OCI-LY1 (cell line): ENCODE data around the gene CFAP73.

Source experiments
- H2AFZ ChIP-seq: fragments of 200-600 bp; sonication (generic), shearing (Covaris generic); 2 replicates; pipeline ENCODE4 v1.6.0; 2014; ENCODE audit warnings: antibody characterized with exemption, mild to moderate bottlenecking, low read length
- H3F3A ChIP-seq: fragments of 200-600 bp; sonication (generic), shearing (Covaris generic); 2 replicates; pipeline ENCODE4 v1.6.0; 2014; ENCODE audit warnings: mild to moderate bottlenecking, antibody characterized with exemption, low read length, moderate library complexity; ENCODE audit not compliant: insufficient read depth
- H3K27ac ChIP-seq: fragments of 200-600 bp; sonication (generic); 2 replicates; pipeline ENCODE4 v1.5.1; 2014; ENCODE audit warnings: low read length, mixed run types, mild to moderate bottlenecking, low read depth; ENCODE audit not compliant: poor library complexity, severe bottlenecking
- H3K27me3 ChIP-seq: fragments of 200-600 bp; sonication (generic); 2 replicates; pipeline ENCODE4 v1.6.0; 2014; ENCODE audit warnings: antibody characterized with exemption, mild to moderate bottlenecking, low read length, moderate library complexity; ENCODE audit not compliant: insufficient read depth
- H3K36me3 ChIP-seq: fragments of 200-600 bp; sonication (generic); 2 replicates; pipeline ENCODE4 v1.6.1; 2014; ENCODE audit warnings: mild to moderate bottlenecking, antibody characterized with exemption, low read length, moderate library complexity, mixed read lengths; ENCODE audit not compliant: insufficient read depth
- H3K4me1 ChIP-seq: fragments of 200-600 bp; sonication (generic); 2 replicates; pipeline ENCODE4 v1.5.1; 2014; ENCODE audit warnings: mild to moderate bottlenecking, low read length, moderate library complexity; ENCODE audit not compliant: insufficient read depth, severe bottlenecking
- H3K4me2 ChIP-seq: fragments of 200-600 bp; sonication (generic), shearing (Covaris generic); 2 replicates; pipeline ENCODE4 v1.6.1; 2014; ENCODE audit warnings: low read length
- H3K4me3 ChIP-seq: fragments of 200-600 bp; sonication (generic); 2 replicates; pipeline ENCODE4 v1.5.1; 2014; ENCODE audit warnings: low read length, low read depth, mild to moderate bottlenecking, mixed read lengths; ENCODE audit not compliant: poor library complexity, severe bottlenecking
- H3K79me2 ChIP-seq: fragments of 200-600 bp; shearing (Covaris generic); 2 replicates; pipeline ENCODE4 v1.6.1; 2016; ENCODE audit warnings: mixed run types, low read length, mixed read lengths; ENCODE audit not compliant: insufficient read depth
- H3K9ac ChIP-seq: fragments of 200-600 bp; sonication (generic), shearing (Covaris generic); 2 replicates; pipeline ENCODE4 v1.6.1; 2014; ENCODE audit warnings: mild to moderate bottlenecking, low read length, mixed read lengths
- H3K9me2 ChIP-seq: fragments of 200-600 bp; sonication (generic), shearing (Covaris generic); 2 replicates; pipeline ENCODE4 v1.6.1; 2014; ENCODE audit warnings: low read depth, mild to moderate bottlenecking, low read length, mixed read lengths
- H3K9me3 ChIP-seq: fragments of 200-600 bp; shearing (Covaris generic); 2 replicates; pipeline ENCODE4 v1.6.1; 2014; ENCODE audit warnings: low read length, mixed read lengths
- H4K20me1 ChIP-seq: fragments of 200-600 bp; sonication (generic), shearing (Covaris generic); 2 replicates; pipeline ENCODE4 v1.6.0; 2016; ENCODE audit warnings: mild to moderate bottlenecking, low read length; ENCODE audit not compliant: insufficient read depth
- EZH2 ChIP-seq: fragments of 200-600 bp; sonication (generic), shearing (Covaris generic); IDR thresholded peaks from 2 replicates; pipeline ENCODE4 v1.8.0; 2017; ENCODE audit warnings: borderline replicate concordance, mixed run types, mild to moderate bottlenecking, antibody characterized with exemption, low read length, moderate library complexity, mixed read lengths
- TF ChIP-seq, protein P1 (sequence below): fragments of 200-600 bp; sonication (generic), shearing (Covaris generic); IDR thresholded peaks from 2 replicates; pipeline ENCODE4 v1.5.1; 2017; ENCODE audit warnings: mild to moderate bottlenecking, antibody characterized with exemption, low read length, moderate library complexity, mixed read lengths

Gene CFAP73

GRCh38 chr12:113169697-113170096 is 20.2 kb downstream of the CFAP73 start:
- H2AFZ ChIP-seq = no peak overlapping the region
- H3K9me2 ChIP-seq = no peaks in the 10 kb centered on the region
- H3K9ac ChIP-seq = peak overlapping the region; percentile 80; the same call in 1 of the 2 replicates
- H3F3A ChIP-seq = no peaks in the 10 kb centered on the region
- H3K27ac ChIP-seq = peak overlapping the region; percentile 98
- no peaks in the 10 kb centered on the region for H4K20me1 ChIP-seq
- H3K36me3 ChIP-seq = peaks cover 93% of the 10 kb centered on the region
- H3K4me3 ChIP-seq = no peak overlapping the region
- no peaks in the 10 kb centered on the region for H3K27me3 ChIP-seq
- no peak overlapping the region for H3K4me2 ChIP-seq
- H3K9me3 ChIP-seq = no peaks in the 10 kb centered on the region
- TF ChIP-seq, protein P1, sequence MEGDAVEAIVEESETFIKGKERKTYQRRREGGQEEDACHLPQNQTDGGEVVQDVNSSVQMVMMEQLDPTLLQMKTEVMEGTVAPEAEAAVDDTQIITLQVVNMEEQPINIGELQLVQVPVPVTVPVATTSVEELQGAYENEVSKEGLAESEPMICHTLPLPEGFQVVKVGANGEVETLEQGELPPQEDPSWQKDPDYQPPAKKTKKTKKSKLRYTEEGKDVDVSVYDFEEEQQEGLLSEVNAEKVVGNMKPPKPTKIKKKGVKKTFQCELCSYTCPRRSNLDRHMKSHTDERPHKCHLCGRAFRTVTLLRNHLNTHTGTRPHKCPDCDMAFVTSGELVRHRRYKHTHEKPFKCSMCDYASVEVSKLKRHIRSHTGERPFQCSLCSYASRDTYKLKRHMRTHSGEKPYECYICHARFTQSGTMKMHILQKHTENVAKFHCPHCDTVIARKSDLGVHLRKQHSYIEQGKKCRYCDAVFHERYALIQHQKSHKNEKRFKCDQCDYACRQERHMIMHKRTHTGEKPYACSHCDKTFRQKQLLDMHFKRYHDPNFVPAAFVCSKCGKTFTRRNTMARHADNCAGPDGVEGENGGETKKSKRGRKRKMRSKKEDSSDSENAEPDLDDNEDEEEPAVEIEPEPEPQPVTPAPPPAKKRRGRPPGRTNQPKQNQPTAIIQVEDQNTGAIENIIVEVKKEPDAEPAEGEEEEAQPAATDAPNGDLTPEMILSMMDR = no peak
- no peak for TF ChIP-seq EZH2
- H3K79me2 ChIP-seq = no peaks in the 10 kb centered on the region
- H3K4me1 ChIP-seq = peaks cover 83% of the 10 kb centered on the region

- no peaks in the 10 kb centered on the region for H3F3A ChIP-seq
- no peaks in the 10 kb centered on the region for H4K20me1 ChIP-seq
- H3K4me1 ChIP-seq = peaks cover 88% of the 10 kb centered on the region
- H3K9ac ChIP-seq = peak overlapping the region; percentile 80
- peaks cover 91% of the 10 kb centered on the region for H3K36me3 ChIP-seq
- H3K4me2 ChIP-seq = peak overlapping the region; percentile 45; the same call in 1 of the 2 replicates
- no peaks in the 10 kb centered on the region for H3K27me3 ChIP-seq
- H3K79me2 ChIP-seq = no peaks in the 10 kb centered on the region
- H2AFZ ChIP-seq = no peak overlapping the region
- no peak overlapping the region for H3K4me3 ChIP-seq
- H3K9me3 ChIP-seq = no peaks in the 10 kb centered on the region
- no peak for TF ChIP-seq EZH2
- TF ChIP-seq, protein P1 = no peak
- no peaks in the 10 kb centered on the region for H3K9me2 ChIP-seq
- H3K27ac ChIP-seq = peak overlapping the region; percentile 98
Measured at GRCh38 chr12:113170457-113170856, 20.9 kb downstream of the CFAP73 start.

GRCh38 chr12:113170926-113171325 is 21.4 kb downstream of the CFAP73 start:
- Histone ChIP-seq H3K9me3 (no peaks in the 10 kb centered on the region), H4K20me1 (no peaks in the 10 kb centered on the region), H3K4me1 (peaks cover 86% of the 10 kb centered on the region), H3K79me2 (no peaks in the 10 kb centered on the region), H3F3A (no peaks in the 10 kb centered on the region), H3K9ac (peak overlapping the region; percentile 80), H3K27ac (peak overlapping the region; percentile 98), H3K27me3 (no peaks in the 10 kb centered on the region), H3K4me2 (peak overlapping the region; percentile 45), H2AFZ (no peak overlapping the region), H3K36me3 (peaks cover 90% of the 10 kb centered on the region), H3K9me2 (no peaks in the 10 kb centered on the region), H3K4me3 (peak overlapping the region; percentile 29)
- TF ChIP-seq, protein P1 = no peak
- no peak for TF ChIP-seq EZH2
